Measurements from ENCODE around the gene FGD4.

DNA sequence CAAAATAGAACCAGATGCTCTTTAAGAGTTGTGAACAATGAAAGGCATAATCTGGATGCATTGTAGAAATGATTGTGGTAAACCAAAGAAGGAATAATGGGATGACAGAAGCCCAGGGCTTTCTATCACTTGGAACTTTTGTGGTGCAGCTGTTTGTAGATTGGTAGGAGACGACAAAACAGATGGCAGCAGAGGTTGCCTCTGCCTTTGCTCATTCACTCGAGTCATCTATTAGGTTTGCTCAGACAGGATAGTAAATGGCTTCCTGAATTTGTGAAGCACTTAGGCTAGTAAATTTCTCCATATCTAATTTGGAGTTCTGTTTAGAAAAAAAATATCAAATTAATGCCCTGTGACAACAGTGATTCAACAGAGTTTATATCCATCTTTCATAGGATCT is 78.4 kb downstream of the FGD4 start:
- TF ChIP-seq, protein P1, sequence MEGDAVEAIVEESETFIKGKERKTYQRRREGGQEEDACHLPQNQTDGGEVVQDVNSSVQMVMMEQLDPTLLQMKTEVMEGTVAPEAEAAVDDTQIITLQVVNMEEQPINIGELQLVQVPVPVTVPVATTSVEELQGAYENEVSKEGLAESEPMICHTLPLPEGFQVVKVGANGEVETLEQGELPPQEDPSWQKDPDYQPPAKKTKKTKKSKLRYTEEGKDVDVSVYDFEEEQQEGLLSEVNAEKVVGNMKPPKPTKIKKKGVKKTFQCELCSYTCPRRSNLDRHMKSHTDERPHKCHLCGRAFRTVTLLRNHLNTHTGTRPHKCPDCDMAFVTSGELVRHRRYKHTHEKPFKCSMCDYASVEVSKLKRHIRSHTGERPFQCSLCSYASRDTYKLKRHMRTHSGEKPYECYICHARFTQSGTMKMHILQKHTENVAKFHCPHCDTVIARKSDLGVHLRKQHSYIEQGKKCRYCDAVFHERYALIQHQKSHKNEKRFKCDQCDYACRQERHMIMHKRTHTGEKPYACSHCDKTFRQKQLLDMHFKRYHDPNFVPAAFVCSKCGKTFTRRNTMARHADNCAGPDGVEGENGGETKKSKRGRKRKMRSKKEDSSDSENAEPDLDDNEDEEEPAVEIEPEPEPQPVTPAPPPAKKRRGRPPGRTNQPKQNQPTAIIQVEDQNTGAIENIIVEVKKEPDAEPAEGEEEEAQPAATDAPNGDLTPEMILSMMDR (IDR thresholded peaks at IDR 0.05), result no peak
- no peak for TF ChIP-seq POLR2AphosphoS5 (IDR thresholded peaks at IDR 0.05)
- no peak for TF ChIP-seq POLR2A (IDR thresholded peaks at IDR 0.05)
